MM.1S (cell line): Measurements from ENCODE around the gene MAS1L.

Experiments
- CTCF ChIP-seq: fragments of 300-600 bp; sonication (generic); IDR thresholded peaks from 2 replicates; pipeline ENCODE4 v1.5.1; 2016; ENCODE audit warnings: antibody characterized with exemption, low read length, mixed read lengths
- EZH2 ChIP-seq: fragments of 300-600 bp; sonication (generic); optimal IDR thresholded peaks from 2 replicates; pipeline ENCODE3; 2017; ENCODE audit warnings: low read depth, mild to moderate bottlenecking, antibody characterized with exemption, low read length, mixed read lengths
- EZH2phosphoT487 ChIP-seq: fragments of 300-600 bp; sonication (generic); IDR thresholded peaks from 2 replicates; pipeline ENCODE4 v1.6.1; 2018; ENCODE audit warnings: antibody characterized with exemption, low read length

GRCh38 chr6:29490055-29490454 is 2.3 kb upstream of the MAS1L start:
- TF ChIP-seq CTCF (no peak), EZH2 (no peak), EZH2phosphoT487 (no peak)
